ENCODE measurements around the gene CD200R1L. TPM values are rescaled to one million over a fixed set of nuclear protein-coding genes. Genes with fewer than 3 reads are reported as not detected.

Gene CD200R1L
- polyA plus RNA-seq, 3 donors, result not detected

DNA sequence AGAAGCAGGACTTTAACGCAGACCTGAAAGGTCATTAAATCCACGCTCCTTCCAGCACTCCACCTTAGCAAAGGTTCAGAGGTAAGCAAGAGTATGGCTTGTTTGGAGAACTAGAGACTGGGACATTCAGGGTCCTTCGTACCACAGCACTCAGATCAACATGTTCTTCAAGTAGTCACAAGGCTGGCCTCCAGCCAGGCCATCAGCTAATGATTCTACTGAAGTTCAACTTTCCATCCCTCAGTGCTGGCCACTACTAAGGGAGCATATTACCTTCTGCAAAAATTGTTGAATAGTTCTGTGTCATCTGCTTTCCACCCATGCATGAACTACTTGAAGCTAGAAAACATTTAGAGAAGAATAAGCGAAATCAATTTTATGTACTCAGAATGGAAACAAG, 17.6 kb downstream of the CD200R1L start:
- H3K27ac ChIP-seq (ENCODE audit: low read depth, low read length), result no peak overlapping the region
- 81 to 92% (median 89%) methylated on average over 4 of the region's 4 CpGs for WGBS, 3 donors

DNA sequence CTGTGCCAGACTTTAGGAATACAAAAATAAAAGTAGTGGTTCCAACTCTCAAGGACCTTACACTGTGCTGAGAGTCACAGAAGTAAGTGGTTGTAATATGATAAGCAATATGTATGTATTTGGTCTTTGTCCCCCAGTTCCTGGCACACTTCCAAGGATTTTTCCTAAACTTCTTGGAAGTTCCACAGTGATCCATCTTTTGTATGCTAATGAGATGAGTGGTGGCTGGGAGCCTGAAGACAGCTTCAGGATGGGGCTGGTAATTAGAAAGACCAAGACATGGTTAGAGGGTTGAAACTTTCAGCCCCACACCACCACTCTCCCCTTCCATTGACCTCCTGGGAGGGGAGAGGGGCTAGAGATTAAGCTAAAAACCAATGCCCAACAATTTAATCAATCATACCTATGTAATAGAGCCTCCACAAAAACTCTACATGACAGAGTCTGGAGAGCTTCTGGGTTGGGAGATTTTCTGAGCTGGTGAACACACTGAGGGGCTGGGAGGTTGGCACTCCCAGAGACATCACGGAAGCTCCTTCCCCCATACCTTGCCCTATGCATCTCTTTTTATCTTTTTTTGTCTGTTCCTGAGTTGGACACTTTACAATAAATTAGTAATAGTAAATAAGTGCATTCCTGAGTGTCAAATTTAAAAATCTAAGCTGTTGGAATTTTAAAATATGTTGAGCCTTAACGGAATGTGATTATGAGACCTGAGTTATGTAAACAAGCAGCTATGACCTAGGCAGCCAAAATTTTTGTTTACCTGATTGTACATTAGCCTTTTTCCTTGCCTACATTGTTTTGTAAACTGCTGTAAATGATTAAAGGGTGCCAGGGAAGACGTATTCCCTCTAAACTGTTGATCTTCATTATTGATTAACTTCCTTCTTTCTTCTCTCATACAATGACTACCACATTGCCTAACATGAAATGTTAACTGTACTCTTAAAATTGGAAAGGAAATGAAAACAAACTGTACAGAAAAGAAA, 24.3 kb downstream of the CD200R1L start:
- H3K27ac ChIP-seq (ENCODE audit: low read depth, low read length), result no peak overlapping the region
- 39 to 74% (median 64%) methylated on average over 3 of the region's 3 CpGs for WGBS, 3 donors

DNA sequence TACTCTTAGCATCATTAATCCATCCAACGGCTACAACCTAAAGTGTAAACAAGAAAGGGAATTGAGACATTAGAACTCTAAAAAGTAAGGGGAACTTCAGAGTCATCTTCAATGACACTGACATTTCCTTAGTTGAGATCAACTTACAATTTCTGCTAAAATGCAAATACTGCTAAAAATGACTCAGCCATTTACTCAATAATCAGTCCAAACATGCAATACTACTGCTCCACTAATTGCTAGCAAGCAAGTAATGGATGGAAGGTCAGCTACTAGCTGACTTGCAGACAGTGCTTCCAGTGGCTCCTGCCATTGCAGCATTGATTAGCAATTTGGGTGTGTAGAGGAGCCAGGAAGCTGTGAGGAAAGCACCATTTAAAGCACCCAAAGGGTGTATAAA, 28.4 kb downstream of the CD200R1L start:
- no peak overlapping the region for H3K27ac ChIP-seq (ENCODE audit: low read depth, low read length)
- WGBS, 3 donors, result 66 to 76% (median 68%) methylated on average over 1 of the region's 1 CpG

GRCh38 chr3:112817797-112818196, 28.9 kb downstream of the CD200R1L start:
- WGBS, 3 donors, result 18 to 33% (median 25%) methylated on average over 3 of the region's 3 CpGs
- H3K27ac ChIP-seq (ENCODE audit: low read depth, low read length), result no peak overlapping the region

- no peak overlapping the region for H3K27ac ChIP-seq (ENCODE audit: low read depth, low read length)
Measured at GRCh38 chr3:112817271-112817670, 29.4 kb downstream of the CD200R1L start.

DNA sequence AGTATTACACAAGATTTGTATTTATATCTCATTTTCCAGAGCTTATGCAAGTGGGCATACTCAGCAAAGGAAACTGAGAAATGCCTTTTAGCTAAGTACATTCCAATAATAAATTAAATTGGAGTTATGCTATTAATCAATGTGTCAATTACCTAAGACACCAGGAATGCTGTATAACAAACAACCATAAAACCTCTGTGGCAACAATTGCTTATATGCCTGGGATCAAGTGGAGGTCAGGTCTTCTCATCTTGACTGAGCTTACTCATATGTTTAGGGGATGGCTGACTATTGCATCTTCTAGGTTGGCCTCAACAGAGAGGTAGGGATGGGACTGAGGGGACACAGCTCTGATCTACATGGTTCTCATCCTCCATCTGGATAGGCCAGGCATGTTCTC, 30.7 kb downstream of the CD200R1L start:
- no peak overlapping the region for H3K27ac ChIP-seq (ENCODE audit: low read depth, low read length)

DNA sequence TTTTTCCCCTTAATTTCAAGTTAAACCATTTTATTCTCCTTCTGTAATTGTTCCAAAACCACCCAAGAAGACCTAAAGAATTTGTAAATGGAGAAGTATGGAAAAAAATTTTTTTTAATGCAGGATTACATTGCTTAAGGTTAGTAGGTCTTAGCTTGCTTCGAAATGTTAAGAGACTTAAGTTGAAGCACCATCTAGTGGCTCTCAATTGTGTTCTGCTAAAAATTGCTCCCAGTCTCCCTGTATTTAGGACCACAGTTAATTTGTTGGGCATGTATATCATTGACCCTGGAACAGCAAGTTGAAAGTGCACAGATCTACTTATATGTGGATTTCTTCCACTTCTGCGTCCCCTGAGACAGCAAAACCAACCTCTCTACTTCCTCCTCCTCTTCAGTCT, 32.4 kb downstream of the CD200R1L start:
- no peak overlapping the region for H3K27ac ChIP-seq (ENCODE audit: low read depth, low read length)
- 26 to 49% (median 31%) methylated on average over 2 of the region's 2 CpGs for WGBS, 3 donors

GRCh38 chr3:112813723-112814171, 32.9 kb downstream of the CD200R1L start:
- WGBS, 3 donors, result 9 to 31% (median 9%) methylated on average over 2 of the region's 2 CpGs

DNA sequence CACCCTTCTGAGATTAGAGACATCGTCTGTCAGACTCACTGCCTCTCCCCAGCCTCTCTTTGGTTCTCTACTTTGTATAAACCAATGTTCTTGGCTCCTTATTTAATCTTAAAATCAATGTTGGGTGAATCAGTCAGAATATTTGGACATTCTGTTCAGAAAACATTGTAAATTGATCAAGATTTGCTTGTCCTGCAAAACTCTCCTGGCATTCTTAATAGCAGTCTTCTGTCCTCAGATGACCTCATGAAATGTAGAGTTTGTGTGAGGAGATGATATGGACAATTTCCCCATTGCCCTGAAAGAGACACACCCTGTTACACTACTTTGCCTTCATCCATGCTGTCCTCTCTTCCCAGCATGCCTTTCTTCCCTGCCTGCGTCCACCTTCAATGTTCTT, 33.6 kb downstream of the CD200R1L start:
- WGBS, 3 donors, result 73 to 87% (median 77%) methylated on average over 2 of the region's 2 CpGs
- H3K27ac ChIP-seq (ENCODE audit: low read depth, low read length), result no peak overlapping the region

More at GRCh38 chr3:112813723-112814171, 32.9 kb downstream of the CD200R1L start:
- no peak overlapping the region for H3K27ac ChIP-seq (ENCODE audit: low read depth, low read length)

GRCh38 chr3:112811917-112812660, 34.6 kb downstream of the CD200R1L start:
- 35 to 66% (median 42%) methylated on average over 8 of the region's 8 CpGs for WGBS, 3 donors
- no peak overlapping the region for H3K27ac ChIP-seq (ENCODE audit: low read depth, low read length)

- 34 to 42% (median 35%) methylated on average over 4 of the region's 4 CpGs for WGBS, 3 donors
Measured at GRCh38 chr3:112811131-112811884, 35.4 kb downstream of the CD200R1L start.

GRCh38 chr3:112810561-112810960, 36.1 kb downstream of the CD200R1L start:
- WGBS, 3 donors, result 83 to 89% (median 88%) methylated on average over 3 of the region's 3 CpGs
- H3K27ac ChIP-seq (ENCODE audit: low read depth, low read length), result no peak overlapping the region

More at GRCh38 chr3:112811131-112811884, 35.4 kb downstream of the CD200R1L start:
- no peak overlapping the region for H3K27ac ChIP-seq (ENCODE audit: low read depth, low read length)

- no peak overlapping the region for H3K27ac ChIP-seq (ENCODE audit: low read depth, low read length)
- 55 to 72% (median 65%) methylated on average over 2 of the region's 2 CpGs for WGBS, 3 donors
Measured at GRCh38 chr3:112808136-112808535, 38.5 kb downstream of the CD200R1L start.

DNA sequence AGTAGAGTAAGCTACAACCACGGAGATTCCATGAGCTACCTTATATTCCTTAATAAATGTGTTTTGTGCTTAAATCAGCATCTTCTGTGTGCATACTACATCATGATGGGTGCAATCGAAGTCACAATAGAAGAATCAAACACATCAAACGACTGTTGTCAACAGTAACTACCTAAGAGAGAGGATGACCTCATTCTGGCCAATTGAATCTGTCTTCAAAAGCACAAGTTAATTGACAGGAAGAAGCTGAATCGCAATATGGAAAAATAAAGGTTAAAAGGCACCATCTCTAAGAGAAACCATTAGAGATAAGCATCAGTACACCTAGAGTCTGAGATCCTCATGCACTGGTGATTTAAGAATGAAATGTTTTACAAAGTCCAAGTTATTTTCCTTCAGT, 39.0 kb downstream of the CD200R1L start:
- no peak overlapping the region for H3K27ac ChIP-seq (ENCODE audit: low read depth, low read length)
- 53 to 69% (median 56%) methylated on average over 4 of the region's 4 CpGs for WGBS, 3 donors

DNA sequence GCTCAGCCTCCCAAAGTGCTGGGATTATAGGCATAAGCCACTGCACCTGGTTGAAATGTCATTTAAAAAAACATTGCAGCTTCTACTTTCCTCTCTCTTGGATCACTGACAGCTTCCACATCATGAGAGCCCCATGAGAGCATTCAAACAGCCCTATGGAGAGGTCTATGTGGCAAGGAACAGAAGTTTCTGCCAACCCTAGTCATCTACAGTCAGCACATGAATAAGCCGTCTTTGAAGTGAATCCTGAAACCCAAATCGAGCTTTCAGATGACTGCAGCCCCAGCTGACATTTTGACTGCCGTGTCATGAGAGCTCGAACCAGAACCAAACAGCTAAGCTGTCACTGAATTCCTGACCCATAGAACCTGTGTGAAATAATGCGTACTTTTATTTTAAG, 39.8 kb downstream of the CD200R1L start:
- 70 to 86% (median 80%) methylated on average over 5 of the region's 5 CpGs for WGBS, 3 donors
- H3K27ac ChIP-seq (ENCODE audit: low read depth, low read length), result no peak overlapping the region

GRCh38 chr3:112805126-112805525, 41.5 kb downstream of the CD200R1L start:
- H3K27ac ChIP-seq (ENCODE audit: low read depth, low read length), result no peak overlapping the region
- 88 to 96% (median 91%) methylated on average over 5 of the region's 5 CpGs for WGBS, 3 donors

DNA sequence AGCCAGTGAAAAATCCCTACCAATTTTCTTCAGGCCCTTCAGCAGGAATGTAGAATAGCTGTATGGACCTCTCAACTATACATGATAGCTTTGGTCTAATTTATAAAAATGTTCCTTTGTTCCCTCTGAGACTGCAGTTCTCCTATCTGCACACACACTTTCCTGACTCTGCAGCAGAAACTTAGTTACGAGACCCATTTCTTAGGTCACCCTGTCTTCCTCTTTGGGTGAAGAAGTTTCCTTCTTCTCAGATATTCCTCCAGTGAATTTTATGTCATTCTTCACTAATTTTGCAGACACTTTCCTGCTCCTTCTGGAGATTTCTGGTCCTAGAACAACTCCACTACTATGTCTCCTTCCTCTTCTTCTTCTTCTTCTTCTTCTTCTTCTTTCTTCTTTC, 42.6 kb downstream of the CD200R1L start:
- 50 to 88% (median 60%) methylated on average over 1 of the region's 1 CpG for WGBS, 3 donors
- no peak overlapping the region for H3K27ac ChIP-seq (ENCODE audit: low read depth, low read length)

GRCh38 chr3:112803467-112803866, 43.2 kb downstream of the CD200R1L start:
- no peak overlapping the region for H3K27ac ChIP-seq (ENCODE audit: low read depth, low read length)
- 46 to 73% (median 57%) methylated on average over 2 of the region's 2 CpGs for WGBS, 3 donors

- H3K27ac ChIP-seq (ENCODE audit: low read depth, low read length), result no peak overlapping the region
Measured at GRCh38 chr3:112802338-112802737, 44.3 kb downstream of the CD200R1L start.
